ENCODE measurements around the gene LGMN. TPM values are rescaled to one million over a fixed set of nuclear protein-coding genes. Genes with fewer than 3 reads are reported as not detected.

The LGMN gene
- polyA plus RNA-seq, 1 donor (not counting 4 experiments of a cell fraction or from before 2014, with no cell fraction given): 61.0 TPM

DNA sequence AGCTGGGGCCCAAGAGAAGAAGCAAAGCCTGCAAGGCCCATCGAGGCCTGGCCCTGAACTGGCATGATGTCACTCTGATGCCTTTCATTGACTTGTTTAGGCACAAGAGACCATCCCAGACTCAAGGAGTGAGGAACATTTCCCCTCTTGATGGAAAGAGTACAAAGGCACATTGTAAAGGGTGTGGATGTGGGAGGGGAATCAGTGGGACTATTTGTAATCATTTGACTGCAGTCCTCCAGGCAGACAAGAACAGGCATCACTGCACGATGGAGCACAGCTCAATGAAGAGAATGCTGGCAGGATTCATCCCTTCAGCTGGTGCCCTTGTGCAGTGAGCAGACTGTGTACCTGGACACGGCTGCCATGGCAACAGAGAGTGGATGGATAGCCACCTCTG lies 87.9 kb downstream of the LGMN start:
- no peak overlapping the region for H3K9ac ChIP-seq (ENCODE audit: control insufficient read depth, extremely low read depth, insufficient read depth, low read length)
- H3K9me1 ChIP-seq (ENCODE audit: control insufficient read depth, extremely low read depth, insufficient read depth, low read length): no peaks in the 10 kb centered on the region
- no peak overlapping the region for H3K4me3 ChIP-seq (ENCODE audit: control insufficient read depth in 2 of 3, extremely low read depth in 1 of 3, insufficient read depth in 2 of 3, low read depth in 1 of 3, low read length in 3 of 3)
- H3K27me3 ChIP-seq (ENCODE audit: control insufficient read depth, extremely low read depth, insufficient read depth, low read length): no peaks in the 10 kb centered on the region
- H3K36me3 ChIP-seq (ENCODE audit: control insufficient read depth in 2 of 2, extremely low read depth in 1 of 2, insufficient read depth in 2 of 2, low read length in 2 of 2): peaks cover under 1 to 3% of the 10 kb centered on the region in 2 experiments
- no peak overlapping the region for H3K27ac ChIP-seq (ENCODE audit: control insufficient read depth, insufficient read depth, low read length)
- H2AFZ ChIP-seq (ENCODE audit: control insufficient read depth, low read length): no peak overlapping the region
- no peaks in the 10 kb centered on the region for H4K20me1 ChIP-seq (ENCODE audit: control insufficient read depth, extremely low read depth, insufficient read depth, low read length)
- peaks cover 13% of the 10 kb centered on the region for H3K4me1 ChIP-seq (ENCODE audit: control insufficient read depth, extremely low read depth, insufficient read depth, low read length)
- no peak overlapping the region for H3K4me2 ChIP-seq (ENCODE audit: control insufficient read depth, extremely low read depth, insufficient read depth, low read depth, low read length)
- FAIRE-seq (peak; percentile 48), DNase-seq (ENCODE audit: low read depth, low spot score) (no peak)
- dilution Hi-C loops (cut with MboI; ENCODE audit: extremely low pct_ligation_motif_present, low sequenced_read_pairs): no loop called here
- no peak for TF ChIP-seq EZH2 (IDR thresholded peaks at IDR 0.05; ENCODE audit: low read length)
- TF ChIP-seq, protein P1, sequence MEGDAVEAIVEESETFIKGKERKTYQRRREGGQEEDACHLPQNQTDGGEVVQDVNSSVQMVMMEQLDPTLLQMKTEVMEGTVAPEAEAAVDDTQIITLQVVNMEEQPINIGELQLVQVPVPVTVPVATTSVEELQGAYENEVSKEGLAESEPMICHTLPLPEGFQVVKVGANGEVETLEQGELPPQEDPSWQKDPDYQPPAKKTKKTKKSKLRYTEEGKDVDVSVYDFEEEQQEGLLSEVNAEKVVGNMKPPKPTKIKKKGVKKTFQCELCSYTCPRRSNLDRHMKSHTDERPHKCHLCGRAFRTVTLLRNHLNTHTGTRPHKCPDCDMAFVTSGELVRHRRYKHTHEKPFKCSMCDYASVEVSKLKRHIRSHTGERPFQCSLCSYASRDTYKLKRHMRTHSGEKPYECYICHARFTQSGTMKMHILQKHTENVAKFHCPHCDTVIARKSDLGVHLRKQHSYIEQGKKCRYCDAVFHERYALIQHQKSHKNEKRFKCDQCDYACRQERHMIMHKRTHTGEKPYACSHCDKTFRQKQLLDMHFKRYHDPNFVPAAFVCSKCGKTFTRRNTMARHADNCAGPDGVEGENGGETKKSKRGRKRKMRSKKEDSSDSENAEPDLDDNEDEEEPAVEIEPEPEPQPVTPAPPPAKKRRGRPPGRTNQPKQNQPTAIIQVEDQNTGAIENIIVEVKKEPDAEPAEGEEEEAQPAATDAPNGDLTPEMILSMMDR (optimal IDR thresholded peaks at IDR 0.05 in 1 of 3, IDR thresholded peaks at IDR 0.05 in 1 of 3, conservative IDR thresholded peaks at IDR 0.05 in 1 of 3; ENCODE audit: extremely low read depth in 1 of 3, insufficient read depth in 2 of 3, low read length in 3 of 3): no peak
- no peaks in the 10 kb centered on the region for H3K79me2 ChIP-seq (ENCODE audit: control insufficient read depth, insufficient read depth, low read length)
- no peaks in the 10 kb centered on the region for H3K9me3 ChIP-seq (ENCODE audit: control insufficient read depth, low read depth, low read length)

DNA sequence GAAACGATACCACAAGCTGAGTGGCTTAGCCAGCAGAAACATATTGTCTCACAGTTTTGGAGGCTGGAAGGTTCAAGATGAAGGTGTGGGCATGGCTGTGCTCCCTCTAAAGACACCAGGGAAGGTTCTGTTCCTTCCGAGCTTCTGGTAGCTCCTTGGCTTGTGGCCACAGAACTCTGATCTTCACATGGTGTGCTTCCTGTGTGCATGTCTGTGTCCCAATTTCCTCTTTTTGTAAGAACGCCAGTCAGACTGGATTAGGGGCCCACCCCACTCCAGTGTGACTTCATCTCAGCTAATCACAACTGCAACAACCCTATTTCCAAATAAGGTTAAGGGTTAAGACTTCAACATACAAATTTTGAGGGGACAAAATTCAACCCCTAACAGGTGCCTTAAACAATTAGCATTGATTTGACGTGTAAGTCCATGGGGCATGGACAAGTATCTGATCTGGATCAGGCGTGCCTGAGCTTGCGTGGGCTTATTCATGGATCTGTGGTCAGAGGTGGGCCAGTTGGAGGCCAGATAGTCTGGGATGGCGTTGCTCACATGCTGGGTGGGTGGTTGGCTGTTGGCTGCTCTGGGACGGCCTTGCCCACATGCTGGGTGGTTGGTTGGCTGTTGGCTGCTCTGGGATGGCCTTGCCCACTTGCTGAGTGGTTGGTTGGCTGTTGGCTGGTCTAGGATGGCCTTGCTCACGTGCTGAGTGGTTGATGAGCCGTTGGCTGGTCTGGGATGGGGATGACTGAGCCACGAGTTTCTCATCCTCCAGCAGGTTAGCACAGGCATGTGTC lies 88.5 kb downstream of the LGMN start:
- DNase-seq (ENCODE audit: low read depth, low spot score) (peak; percentile 46), FAIRE-seq (peak; percentile 57)
- H3K79me2 ChIP-seq (ENCODE audit: control insufficient read depth, insufficient read depth, low read length): no peaks in the 10 kb centered on the region

More for the DNA sequence above, 88.5 kb downstream of the LGMN start:
- Histone ChIP-seq H3K27ac (ENCODE audit: control insufficient read depth, insufficient read depth, low read length) (no peak overlapping the region), H3K4me3 (ENCODE audit: control insufficient read depth in 2 of 3, extremely low read depth in 1 of 3, insufficient read depth in 2 of 3, low read depth in 1 of 3, low read length in 3 of 3) (no peak overlapping the region), H3K27me3 (ENCODE audit: control insufficient read depth, extremely low read depth, insufficient read depth, low read length) (no peaks in the 10 kb centered on the region), H3K4me1 (ENCODE audit: control insufficient read depth, extremely low read depth, insufficient read depth, low read length) (peaks cover 13% of the 10 kb centered on the region), H3K4me2 (ENCODE audit: control insufficient read depth, extremely low read depth, insufficient read depth, low read depth, low read length) (no peak overlapping the region), H3K36me3 (ENCODE audit: control insufficient read depth in 2 of 2, extremely low read depth in 1 of 2, insufficient read depth in 2 of 2, low read length in 2 of 2) (peaks cover 2 to 3% of the 10 kb centered on the region in 2 experiments), H2AFZ (ENCODE audit: control insufficient read depth, low read length) (no peak overlapping the region), H4K20me1 (ENCODE audit: control insufficient read depth, extremely low read depth, insufficient read depth, low read length) (no peaks in the 10 kb centered on the region), H3K9ac (ENCODE audit: control insufficient read depth, extremely low read depth, insufficient read depth, low read length) (no peak overlapping the region), H3K9me3 (ENCODE audit: control insufficient read depth, low read depth, low read length) (no peaks in the 10 kb centered on the region), H3K9me1 (ENCODE audit: control insufficient read depth, extremely low read depth, insufficient read depth, low read length) (no peaks in the 10 kb centered on the region)
- dilution Hi-C loops (cut with MboI; ENCODE audit: extremely low pct_ligation_motif_present, low sequenced_read_pairs): no loop called here
- TF ChIP-seq, protein P1 (optimal IDR thresholded peaks at IDR 0.05 in 1 of 3, IDR thresholded peaks at IDR 0.05 in 1 of 3, conservative IDR thresholded peaks at IDR 0.05 in 1 of 3; ENCODE audit: extremely low read depth in 1 of 3, insufficient read depth in 2 of 3, low read length in 3 of 3): no peak
- TF ChIP-seq EZH2 (IDR thresholded peaks at IDR 0.05; ENCODE audit: low read length): no peak

Measured in keratinocyte (primary cell).